ENCODE data around the gene TANGO6.

TANGO6 gene

GRCh38 chr16:69072640-69072974 is 229.3 kb downstream of the TANGO6 start:
- TF ChIP-seq ZFX (IDR thresholded peaks at IDR 0.05; ENCODE audit: borderline replicate concordance) = no peak
- H3K27ac ChIP-seq = no peak overlapping the region

GRCh38 chr16:69073181-69073702 is 229.9 kb downstream of the TANGO6 start:
- TF ChIP-seq ZFX (IDR thresholded peaks at IDR 0.05; ENCODE audit: borderline replicate concordance) (no peak), CTCF (IDR thresholded peaks at IDR 0.05) (no peak)
- no peak overlapping the region for H3K27ac ChIP-seq

GRCh38 chr16:69077251-69077650 is 233.9 kb downstream of the TANGO6 start:
- no peak for TF ChIP-seq ZFX (IDR thresholded peaks at IDR 0.05; ENCODE audit: borderline replicate concordance)
- TF ChIP-seq CTCF (IDR thresholded peaks at IDR 0.05) = no peak
- H3K27ac ChIP-seq = no peak overlapping the region

DNA sequence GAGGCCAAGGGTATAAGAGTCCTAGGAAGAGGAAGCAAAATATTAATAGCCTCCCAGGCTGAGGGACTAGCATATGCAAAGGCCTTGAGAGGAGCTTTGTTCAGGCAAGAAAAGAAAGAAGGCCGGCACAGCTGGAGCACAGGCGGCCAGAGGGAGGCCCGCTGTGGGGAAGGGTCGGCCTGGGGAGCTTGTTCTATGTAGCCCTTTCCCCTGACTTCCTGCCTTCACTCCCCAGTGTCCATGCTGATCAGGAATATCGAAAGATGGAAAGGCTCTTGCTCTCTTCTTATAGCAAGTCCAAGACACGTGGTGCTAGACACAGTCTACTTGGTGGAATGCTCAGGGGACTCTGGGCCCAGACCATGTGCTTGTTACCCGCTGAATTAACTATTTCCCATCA is 234.7 kb downstream of the TANGO6 start:
- H3K27ac ChIP-seq = peak overlapping the region; percentile 33; the same call in 1 of the 2 replicates
- TF ChIP-seq CTCF (IDR thresholded peaks at IDR 0.05) (no peak), ZFX (IDR thresholded peaks at IDR 0.05; ENCODE audit: borderline replicate concordance) (no peak)

DNA sequence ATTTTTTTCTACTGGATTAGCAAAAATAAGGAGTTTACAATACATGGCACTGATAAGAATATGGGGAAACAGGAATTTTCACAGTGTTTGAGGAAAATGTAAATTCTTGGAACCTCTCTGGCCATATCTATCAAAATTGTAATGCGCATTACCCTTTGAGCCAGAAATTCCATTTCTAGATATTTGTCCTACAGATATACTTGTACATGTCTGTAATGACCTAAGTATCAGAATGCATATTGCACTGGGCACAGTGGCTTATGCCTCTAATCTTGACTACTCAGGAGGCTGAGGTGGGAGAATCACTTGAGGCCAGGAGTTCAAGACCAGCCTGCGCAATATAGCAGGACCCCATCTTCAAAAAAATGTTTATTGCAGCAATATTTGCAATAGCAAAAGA is 236.4 kb downstream of the TANGO6 start:
- H3K27ac ChIP-seq = no peak overlapping the region
- no peak for TF ChIP-seq CTCF (IDR thresholded peaks at IDR 0.05)

DNA sequence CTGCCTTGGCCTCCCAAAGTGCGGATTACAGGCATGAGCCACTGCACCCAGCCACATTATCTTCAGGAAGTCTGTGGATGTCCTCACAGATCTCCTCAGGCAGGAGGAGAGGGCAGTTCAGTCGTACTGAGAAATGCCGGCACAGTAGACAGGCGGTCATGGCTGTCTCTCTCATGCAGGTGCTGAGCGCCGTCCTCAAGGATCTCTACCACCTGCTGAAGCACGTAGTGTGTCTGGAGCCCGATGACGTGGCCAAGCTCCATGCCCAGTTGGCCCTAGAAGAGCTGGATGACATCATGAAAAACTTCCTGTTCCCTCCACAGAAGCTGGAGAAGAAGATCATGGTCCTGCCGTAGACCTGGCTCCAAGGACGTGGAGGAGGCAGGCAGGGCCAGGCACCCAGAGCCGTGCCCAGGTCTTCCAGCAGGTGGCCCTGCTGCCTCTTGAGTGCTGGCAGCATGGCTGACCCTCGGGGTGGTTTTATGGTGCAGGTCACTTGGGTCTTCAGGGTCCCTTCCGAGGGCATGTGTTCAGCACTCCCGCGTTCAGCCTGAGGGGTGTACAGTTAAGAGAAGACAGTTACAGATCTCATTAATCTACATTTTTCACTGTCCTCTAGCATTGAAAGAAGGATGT is 240.1 kb downstream of the TANGO6 start:
- no peak overlapping the region for H3K27ac ChIP-seq

DNA sequence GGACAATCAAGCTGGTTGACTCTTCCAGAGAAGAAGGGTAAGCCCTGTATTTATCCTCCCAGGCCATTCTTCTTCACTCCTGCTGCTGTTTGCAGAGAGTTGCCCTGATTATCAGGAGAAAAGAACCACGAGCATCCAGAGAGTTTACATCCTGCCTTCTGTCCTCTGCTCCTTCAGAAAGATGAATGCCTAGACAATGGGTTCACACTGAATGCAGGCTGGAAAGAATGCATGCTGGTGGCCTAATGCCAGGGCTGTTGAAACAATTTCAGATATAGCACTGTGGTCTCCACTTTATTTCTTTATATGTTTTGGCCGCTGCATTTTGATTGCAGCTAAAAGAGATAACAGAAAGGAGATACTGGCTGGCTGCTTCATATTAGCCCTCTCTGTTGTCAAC is 241.0 kb downstream of the TANGO6 start:
- no peak overlapping the region for H3K27ac ChIP-seq

More for the DNA sequence above, 240.1 kb downstream of the TANGO6 start:
- TF ChIP-seq ZFX (IDR thresholded peaks at IDR 0.05; ENCODE audit: borderline replicate concordance) (no peak), CTCF (IDR thresholded peaks at IDR 0.05) (no peak)

More for the DNA sequence above, 241.0 kb downstream of the TANGO6 start:
- TF ChIP-seq ZFX (IDR thresholded peaks at IDR 0.05; ENCODE audit: borderline replicate concordance) (no peak), CTCF (IDR thresholded peaks at IDR 0.05) (no peak)
